ENCODE measurements around the gene HS1BP3.

The HS1BP3 gene

GRCh38 chr2:20582600-20583221, 68.2 kb downstream of the HS1BP3 start:
- no peak for DNase-seq

DNA sequence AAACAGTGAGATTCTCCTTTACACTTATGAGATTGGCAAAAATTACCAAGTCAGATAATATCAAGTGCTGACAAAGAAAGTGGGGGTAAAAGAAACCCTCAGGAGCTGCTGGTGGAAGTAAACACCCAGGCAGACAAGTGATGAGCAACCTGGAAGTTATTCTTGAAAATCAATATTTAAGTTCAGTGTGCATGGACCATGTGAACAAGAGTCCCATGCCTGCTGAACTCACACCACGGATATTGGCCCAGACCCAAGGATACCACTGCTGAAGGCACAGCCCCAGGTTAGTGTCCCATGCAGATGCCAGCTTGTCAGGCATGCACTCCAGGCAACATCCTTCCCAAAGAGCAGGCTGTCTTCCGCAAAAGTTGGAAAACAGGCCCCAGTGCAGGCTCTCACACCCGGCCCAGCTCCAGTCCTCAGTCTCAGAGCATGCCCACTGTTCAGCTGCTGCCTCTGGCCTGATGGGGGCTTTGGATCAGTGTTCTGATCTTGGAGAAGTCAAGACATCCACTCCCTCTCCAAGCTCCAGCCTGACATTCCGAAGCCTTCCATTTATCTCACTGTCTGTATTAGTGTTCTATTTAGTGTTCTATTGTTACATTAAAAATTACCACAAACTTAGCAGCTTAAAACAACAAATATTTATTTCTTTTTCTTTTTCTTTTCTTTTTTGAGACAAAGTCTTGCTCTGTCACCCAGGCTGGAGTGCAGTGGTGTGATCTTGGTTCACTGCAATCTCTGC, 70.0 kb downstream of the HS1BP3 start:
- DNase-seq = no peak

GRCh38 chr2:20579866-20580265, 71.0 kb downstream of the HS1BP3 start:
- DNase-seq = no peak

DNA sequence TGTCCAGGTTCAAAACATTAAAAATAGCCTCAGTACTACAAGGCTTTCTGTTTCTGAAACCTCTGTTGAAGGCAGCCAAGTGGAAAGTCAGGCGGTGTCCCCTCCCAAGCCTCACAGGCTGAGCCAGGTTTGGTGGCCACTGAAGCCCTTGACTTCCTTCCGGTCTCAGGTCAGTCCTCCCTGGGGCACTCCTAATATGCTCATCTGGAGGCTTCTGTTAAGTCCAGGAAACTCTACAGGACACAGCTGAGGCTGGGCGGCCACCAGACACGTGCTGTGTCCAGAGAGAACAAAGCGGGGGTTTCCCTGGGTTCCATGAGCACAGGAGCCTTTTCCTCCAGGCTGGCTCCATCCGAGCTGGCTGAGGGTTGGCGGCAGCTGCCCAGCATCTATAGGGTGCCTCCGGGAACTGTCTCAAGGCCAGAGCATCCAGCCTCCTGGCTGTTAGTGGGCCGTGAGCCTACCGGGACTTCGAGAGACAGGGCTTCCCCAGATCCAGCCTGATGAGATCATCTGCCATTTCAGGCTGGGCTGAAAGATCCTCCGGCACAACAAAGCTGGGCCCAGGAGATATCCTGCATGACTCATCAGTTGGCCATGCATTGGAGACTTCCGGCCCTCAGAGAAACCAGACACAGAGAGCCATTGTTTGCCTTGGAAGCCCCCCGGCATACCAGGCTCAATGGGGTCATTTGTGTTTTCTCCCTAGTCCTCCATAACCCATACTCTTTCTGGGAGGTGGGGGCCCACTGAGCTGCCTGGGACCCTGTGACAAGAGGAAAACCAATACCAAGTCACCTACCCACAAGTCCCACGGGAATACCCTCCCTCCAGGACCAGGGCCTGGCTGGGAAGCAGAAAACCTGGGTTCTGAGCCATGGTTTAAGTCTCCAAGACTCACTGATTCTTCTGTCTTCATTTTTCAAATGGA, 71.7 kb downstream of the HS1BP3 start:
- DNase-seq = no peak

GRCh38 chr2:20578266-20578894, 72.5 kb downstream of the HS1BP3 start:
- DNase-seq = no peak

DNA sequence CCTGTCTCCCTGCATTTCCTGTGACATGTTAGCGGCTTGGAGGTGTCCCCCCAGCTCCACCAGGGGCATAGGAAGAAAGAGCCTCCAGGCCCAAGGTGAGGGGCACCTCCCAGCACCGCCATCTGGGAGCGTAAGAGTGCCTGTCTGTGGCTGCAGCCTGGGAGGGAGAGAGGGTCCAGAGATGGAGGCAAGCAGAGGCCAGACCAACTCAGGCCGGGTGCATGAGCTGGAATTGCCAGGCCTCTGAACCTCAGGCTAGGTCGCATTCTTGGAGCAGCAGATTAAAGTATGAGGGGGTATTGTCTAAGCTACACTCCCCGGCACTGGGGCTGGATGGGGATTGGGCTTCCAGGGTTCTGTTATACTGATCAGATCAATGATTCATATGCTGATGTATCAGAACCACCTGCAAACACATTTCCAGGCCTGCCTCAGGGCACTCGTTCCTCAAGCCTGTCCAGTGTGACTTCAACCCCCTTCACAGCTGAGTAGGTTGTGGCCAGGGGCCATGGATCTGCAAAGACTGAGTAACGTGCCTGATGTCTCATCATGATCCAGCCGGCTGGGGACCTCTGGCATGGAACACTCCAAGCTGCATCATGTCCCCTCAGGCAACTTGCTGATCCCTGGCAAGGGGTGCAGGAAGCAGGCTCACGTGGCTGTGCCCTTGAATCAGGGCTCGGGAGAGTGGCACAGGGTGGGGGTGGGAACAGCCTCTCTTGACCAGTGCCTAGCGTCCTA, 73.2 kb downstream of the HS1BP3 start:
- no peak for DNase-seq

- DNase-seq = peak; percentile 42 to 74
These were observed 74.2 kb downstream of the HS1BP3 start for GRCh38 chr2:20576598-20577115.

DNA sequence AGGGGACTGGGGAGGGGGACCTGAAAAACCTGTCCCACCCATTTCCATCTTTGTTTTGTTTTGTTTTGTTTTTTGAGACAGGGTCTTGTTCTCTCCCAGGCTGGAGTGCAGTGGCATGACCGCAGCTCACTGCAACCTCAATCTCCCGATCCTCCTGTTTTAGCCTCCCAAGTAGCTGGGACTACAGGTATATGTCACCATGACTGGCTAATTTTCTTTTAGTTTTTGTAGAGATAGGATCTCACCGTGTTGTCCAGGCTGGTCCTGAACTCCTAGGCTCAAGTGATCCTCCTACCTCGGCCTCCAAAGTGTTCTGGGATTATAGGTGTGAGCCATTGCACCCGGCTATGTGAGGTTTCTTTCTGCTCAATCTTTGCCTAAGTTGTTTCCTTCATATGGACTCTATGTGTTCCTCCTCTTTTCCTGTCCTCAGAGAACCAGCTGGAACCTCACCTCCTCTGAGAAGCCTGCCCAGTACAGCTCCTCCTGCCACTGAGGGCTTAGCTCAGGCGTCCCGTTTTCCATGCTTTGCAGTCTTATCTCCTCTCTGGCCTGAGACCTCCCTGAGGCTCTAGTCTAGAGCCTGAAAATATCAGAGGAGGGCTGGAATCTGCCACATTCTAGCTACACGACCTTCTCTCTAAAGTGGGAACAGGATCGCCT, 74.8 kb downstream of the HS1BP3 start:
- no peak for DNase-seq

DNA sequence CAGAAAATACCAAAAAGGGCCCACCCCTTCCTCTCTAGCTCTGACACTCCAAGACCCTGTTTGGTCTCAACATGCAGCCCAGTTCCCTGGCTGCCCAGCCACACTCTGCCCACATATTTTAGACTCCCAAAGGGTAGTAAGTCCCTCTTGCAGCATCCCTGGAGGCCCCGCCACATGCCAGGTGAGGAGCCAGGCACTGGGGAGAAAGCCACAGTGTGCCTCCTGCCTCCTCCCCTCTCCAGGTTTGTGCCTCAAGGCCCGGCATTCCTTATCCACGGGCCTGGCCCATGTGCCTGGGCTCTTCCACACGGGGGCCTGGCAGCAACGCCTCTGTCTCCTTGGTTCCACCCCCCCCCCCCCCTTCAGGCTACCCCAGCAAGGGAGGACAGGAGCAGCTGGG, 75.5 kb downstream of the HS1BP3 start:
- DNase-seq = no peak

DNA sequence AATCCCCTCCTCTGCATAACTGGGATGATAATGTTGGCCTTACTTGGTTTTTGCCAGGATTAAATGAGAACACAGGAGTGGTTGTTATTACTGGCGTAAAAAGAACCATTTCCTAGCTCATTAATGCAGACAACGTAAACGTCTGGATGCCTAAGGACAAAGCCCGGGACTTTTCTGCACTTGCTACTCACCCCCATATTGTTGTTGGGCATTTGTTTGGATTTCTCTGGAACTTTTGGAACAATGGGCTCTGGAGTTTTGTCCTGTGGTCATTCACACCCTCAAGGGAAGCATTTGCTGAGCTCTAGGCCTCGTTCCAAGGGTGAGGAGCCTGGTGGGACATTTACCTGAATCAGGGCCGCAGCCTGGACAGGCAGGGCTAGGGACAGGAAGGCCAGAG, 76.0 kb downstream of the HS1BP3 start:
- DNase-seq = no peak

- DNase-seq = no peak
These were observed 76.4 kb downstream of the HS1BP3 start for GRCh38 chr2:20574423-20574911.

DNA sequence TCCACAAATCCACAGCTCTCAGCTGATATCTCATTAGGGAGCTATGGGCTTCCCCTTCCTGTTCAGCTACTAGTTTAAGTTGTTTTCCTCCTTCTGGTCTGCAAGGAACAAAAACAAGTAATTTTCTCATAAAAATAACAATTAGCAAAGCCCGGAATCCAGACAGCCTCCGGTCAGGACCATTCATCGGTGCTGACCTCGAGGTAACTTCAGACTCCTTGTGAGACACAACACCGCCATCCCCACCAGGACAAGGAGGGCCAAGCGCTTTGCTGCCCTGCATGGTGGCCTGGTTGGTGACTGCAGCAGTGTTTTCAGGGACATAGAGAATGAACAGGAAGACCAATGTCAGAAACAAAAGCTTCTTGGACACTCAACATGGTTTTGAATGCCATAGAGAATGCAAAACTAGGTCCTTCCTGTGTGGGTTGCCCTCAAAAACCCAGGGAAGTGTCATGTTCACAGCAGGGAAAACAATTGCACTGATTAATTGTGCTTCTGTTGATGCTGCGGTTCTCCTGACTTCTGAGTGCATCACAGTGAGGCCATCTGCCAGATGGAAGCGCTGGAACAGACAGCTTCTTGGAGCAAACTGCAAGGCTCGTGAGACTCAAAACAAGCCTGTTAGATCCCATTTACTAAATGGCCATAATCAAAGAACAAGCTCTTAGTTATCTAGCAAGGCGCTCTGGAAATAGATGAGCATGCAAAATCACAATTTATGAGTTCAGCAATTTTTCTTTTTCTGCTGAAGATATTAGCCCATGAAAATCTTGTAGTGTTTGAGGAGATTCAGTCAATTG, 77.1 kb downstream of the HS1BP3 start:
- DNase-seq = no peak

DNA sequence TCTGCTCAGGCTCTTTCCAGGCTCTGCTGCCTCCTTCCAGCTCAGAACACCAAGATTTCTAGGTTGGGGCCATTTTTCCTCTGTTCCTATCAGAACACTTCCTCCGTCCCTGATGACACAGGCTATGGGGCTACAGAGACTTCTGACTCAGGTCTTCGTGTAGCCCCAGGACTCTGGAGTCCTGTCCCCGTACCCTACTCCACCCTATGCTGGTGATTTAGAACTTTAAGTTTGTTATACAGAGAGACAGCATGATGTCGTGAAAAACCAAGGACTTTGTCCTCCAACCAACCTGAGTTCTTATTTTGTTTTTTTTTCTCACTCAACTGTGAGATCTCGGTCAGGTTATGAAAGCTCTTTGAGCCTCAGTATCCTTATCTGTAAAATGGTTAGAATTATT, 78.7 kb downstream of the HS1BP3 start:
- no peak for DNase-seq

- DNase-seq = no peak
These were observed 79.2 kb downstream of the HS1BP3 start for GRCh38 chr2:20571644-20572215.

DNA sequence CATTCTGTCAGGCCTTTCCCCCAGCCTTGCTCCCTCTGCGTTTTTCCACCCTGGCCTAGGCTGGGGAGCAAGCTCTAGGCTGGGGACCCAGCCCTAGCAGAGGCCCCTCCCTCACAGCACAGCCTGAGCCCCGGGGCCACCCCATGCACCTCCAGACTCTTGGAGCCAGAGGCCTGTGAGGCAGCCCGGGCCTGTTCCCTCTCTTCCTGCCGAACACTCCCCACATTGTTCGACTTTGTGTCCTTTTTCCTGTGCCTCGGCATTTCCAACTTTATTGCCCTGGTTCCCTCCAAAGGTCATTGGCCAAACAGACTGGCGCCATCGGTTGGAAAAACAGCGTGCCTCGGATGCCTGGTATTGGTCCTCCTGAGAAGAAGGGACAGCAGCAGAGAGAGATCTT, 79.7 kb downstream of the HS1BP3 start:
- DNase-seq = no peak

GRCh38 chr2:20570249-20570648, 80.6 kb downstream of the HS1BP3 start:
- DNase-seq = no peak

DNA sequence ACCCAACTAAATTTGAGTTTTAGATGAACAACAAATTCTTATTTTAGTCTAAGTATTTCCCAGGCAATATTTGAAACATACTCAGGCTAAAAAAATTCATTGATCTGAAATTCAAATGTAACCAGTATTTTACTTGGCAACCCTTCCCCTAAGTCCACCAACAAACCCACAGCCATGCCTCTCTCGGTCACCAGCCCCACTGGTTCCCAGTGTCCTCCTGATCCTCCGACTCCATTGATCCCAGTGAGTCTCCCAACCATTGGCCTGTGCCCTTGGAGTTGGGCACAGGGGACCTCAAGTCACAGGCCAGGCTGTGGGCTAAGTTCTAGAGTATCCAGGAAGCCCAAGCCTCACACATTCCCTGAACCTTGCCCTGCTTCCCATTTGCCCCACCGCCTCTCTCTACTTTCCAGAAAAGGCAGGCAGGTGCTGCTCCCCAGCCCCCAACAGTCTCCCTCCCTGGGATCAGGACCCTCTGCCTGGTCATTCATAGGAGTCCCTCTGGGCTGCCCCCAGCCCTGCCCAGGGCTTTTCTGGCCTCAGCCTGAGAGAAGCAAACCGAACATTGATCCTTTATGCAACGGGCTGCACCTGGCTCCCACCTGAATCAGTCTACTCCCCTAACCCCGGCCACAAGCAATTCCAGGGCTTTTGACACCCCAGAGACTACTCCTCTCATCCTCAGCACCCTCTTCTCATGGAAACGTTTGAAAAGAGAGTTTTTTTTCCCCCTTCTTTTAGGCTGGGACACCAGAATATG, 81.3 kb downstream of the HS1BP3 start:
- no peak for DNase-seq

DNA sequence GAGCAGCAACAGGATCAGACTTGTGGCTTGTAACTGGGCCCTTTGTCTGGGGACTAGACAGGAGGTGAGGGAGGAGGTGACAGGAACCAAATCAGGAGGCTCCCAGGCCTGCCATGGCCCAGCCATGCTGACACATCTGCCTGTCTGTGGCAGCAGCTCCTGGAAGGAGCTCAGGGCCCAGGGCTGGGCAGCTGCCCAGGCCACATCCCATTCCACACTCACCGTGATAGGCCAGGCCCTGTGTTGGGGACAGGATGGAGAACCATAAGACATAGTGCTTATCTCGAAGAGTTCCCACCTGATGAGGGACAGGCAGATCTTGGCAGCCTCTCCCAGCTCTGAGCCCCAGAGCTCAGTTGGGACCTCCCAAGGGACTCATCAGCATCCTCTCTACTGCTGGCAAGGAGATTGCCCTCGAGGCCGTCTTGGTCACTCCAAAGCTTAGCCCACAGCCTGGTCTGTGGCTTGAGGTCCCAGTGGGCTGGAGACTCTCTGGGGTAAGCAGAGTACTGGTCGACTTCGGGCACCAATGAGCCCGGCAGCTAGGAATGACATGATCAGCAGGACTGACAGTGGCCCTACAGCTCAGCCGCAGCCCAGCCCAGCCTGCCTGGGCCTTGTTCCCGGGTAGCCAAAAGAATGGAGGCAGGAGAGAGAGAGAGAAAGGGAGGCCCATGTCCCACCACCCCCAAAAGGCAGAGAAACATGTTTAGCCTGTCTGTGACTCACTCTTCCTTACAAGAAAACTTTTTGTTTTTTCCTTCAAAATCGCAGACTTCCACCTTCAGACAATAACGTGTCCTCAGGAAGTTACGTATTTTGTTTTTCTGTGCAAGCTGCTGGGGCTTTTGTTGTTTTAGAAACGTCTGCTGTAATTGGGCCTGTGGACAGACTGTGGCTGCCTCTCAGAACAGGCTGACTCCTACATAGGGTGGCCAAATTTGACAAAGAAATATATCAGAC, 82.1 kb downstream of the HS1BP3 start:
- no peak for DNase-seq

GRCh38 chr2:20567926-20568179, 83.0 kb downstream of the HS1BP3 start:
- no peak for DNase-seq
